Osteocyte (in vitro differentiated cells): ENCODE measurements around the gene TAS2R20. TPM values are rescaled to one million over a fixed set of nuclear protein-coding genes. Genes with fewer than 3 reads are reported as not detected.

Experiments
- DNase-seq: peaks from one replicate; pipeline ENCODE4 v3.0.0; 2021; ENCODE audit warnings: mixed read lengths; ENCODE audit not compliant: unreplicated experiment; ENCODE audit errors: extremely low spot score
- H3K27ac Mint-ChIP-seq: one replicate; pipeline ENCODE4 v1.8.0; 2021; ENCODE audit warnings: mild to moderate bottlenecking, mixed read lengths; ENCODE audit not compliant: unreplicated experiment
- H3K27me3 Mint-ChIP-seq: one replicate; pipeline ENCODE4 v1.8.0; 2021; ENCODE audit warnings: mixed read lengths; ENCODE audit not compliant: unreplicated experiment
- H3K36me3 Mint-ChIP-seq: one replicate; pipeline ENCODE4 v1.8.0; 2021; ENCODE audit warnings: mixed read lengths; ENCODE audit not compliant: unreplicated experiment
- H3K4me1 Mint-ChIP-seq: one replicate; pipeline ENCODE4 v1.8.0; 2021; ENCODE audit warnings: mixed read lengths; ENCODE audit not compliant: unreplicated experiment
- H3K4me3 Mint-ChIP-seq: one replicate; pipeline ENCODE4 v1.8.0; 2021; ENCODE audit warnings: mild to moderate bottlenecking, moderate library complexity, mixed read lengths; ENCODE audit not compliant: unreplicated experiment
- H3K9me3 Mint-ChIP-seq: one replicate; pipeline ENCODE4 v1.8.0; 2021; ENCODE audit warnings: mixed read lengths; ENCODE audit not compliant: unreplicated experiment
- CTCF ChIP-seq: fragments of 200-600 bp; sonication (generic); IDR thresholded peaks from 2 replicates; pipeline ENCODE4 v1.5.0; 2021; ENCODE audit warnings: antibody characterized with exemption, mild to moderate bottlenecking, moderate library complexity
- total RNA-seq: library from RNA; stranded (reverse); gene quantifications from 2 replicates; pipeline ENCODE4 v1.2.1, GENCODE V29; 2021

TAS2R20 gene
- total RNA-seq, 1 donor from 2014 or later = 2.3 TPM

- no peak for TF ChIP-seq CTCF
- peaks cover 36% of the 10 kb centered on the region for H3K36me3 Mint-ChIP-seq
- H3K9me3 Mint-ChIP-seq = peaks cover 55% of the 10 kb centered on the region
- no peak for DNase-seq
- H3K27me3 Mint-ChIP-seq = no peaks in the 10 kb centered on the region
- H3K27ac Mint-ChIP-seq = no peak overlapping the region
- no peak overlapping the region for H3K4me3 Mint-ChIP-seq
- peaks cover 14% of the 10 kb centered on the region for H3K4me1 Mint-ChIP-seq
These were observed 45.5 kb downstream of the TAS2R20 start for GRCh38 chr12:10952645-10953044.

Other genes starting within 250 kb of the TAS2R20 start
- not detected in 2 replicates for gene TAS2R7, start 195.7 kb downstream of the TAS2R20 start, total RNA-seq
- gene TAS2R8, start 191.0 kb downstream of the TAS2R20 start, total RNA-seq = 0.50 TPM in 1 of 2 replicates, not detected in the other
- gene TAS2R9, start 188.1 kb downstream of the TAS2R20 start, total RNA-seq = 0.34 TPM in 1 of 2 replicates, not detected in the other
- gene TAS2R10, start 171.9 kb downstream of the TAS2R20 start, total RNA-seq = 0.84 and 1.5 TPM in 2 replicates
- 2.2 and 4.4 TPM in 2 replicates for gene PRR4, start 148.8 kb downstream of the TAS2R20 start, total RNA-seq
- 18.4 and 19.1 TPM in 2 replicates for gene PRH1, start 114.0 kb downstream of the TAS2R20 start, total RNA-seq
- gene TAS2R13, start 88.7 kb downstream of the TAS2R20 start, total RNA-seq = 1.2 and 2.4 TPM in 2 replicates
- not detected in 2 replicates for gene PRH2, start 69.1 kb downstream of the TAS2R20 start, total RNA-seq
- 2.7 and 3.8 TPM in 2 replicates for gene TAS2R14, start 59.0 kb downstream of the TAS2R20 start, total RNA-seq
- 1.6 and 3.1 TPM in 2 replicates for gene TAS2R50, start 11.4 kb downstream of the TAS2R20 start, total RNA-seq
- gene TAS2R19, start 24.3 kb upstream of the TAS2R20 start, total RNA-seq = 3.7 and 5.2 TPM in 2 replicates
- 2.3 and 4.9 TPM in 2 replicates for gene TAS2R31, start 33.1 kb upstream of the TAS2R20 start, total RNA-seq
- 1.3 and 1.5 TPM in 2 replicates for gene TAS2R46, start 64.0 kb upstream of the TAS2R20 start, total RNA-seq
- gene TAS2R43, start 94.0 kb upstream of the TAS2R20 start, total RNA-seq = 0.86 and 1.0 TPM in 2 replicates
- 2.6 and 3.4 TPM in 2 replicates for gene TAS2R30, start 136.3 kb upstream of the TAS2R20 start, total RNA-seq
- gene SMIM10L1, start 172.9 kb upstream of the TAS2R20 start, total RNA-seq = 9.7 TPM in 2 replicates
- not detected in 2 replicates for gene TAS2R42, start 188.6 kb upstream of the TAS2R20 start, total RNA-seq